Karpas-422 (cell line): ENCODE measurements around the gene XRCC5. TPM values are rescaled to one million over a fixed set of nuclear protein-coding genes. Genes with fewer than 3 reads are reported as not detected.
A peak's percentile ranks its signal among the peaks of the same experiment; 100 is the strongest.

ENCODE experiments used
- DNase-seq: peaks from one replicate; pipeline ENCODE4 v3.0.0-alpha.2; 2015
- H2AFZ ChIP-seq: fragments of 200-600 bp; sonication (generic); 2 replicates; pipeline ENCODE4 v1.6.1; 2014; ENCODE audit warnings: antibody characterized with exemption, low read length, mixed read lengths
- H3K27ac ChIP-seq: fragments of 200-600 bp; sonication (generic); 2 replicates; pipeline ENCODE4 v1.5.1; 2014; ENCODE audit warnings: mild to moderate bottlenecking, low read length, moderate library complexity
- H3K27me3 ChIP-seq: fragments of 200-600 bp; sonication (generic); 2 replicates; pipeline ENCODE4 v1.6.1; 2014; ENCODE audit warnings: low read length, mixed read lengths
- H3K36me3 ChIP-seq: fragments of 200-600 bp; sonication (generic); 2 replicates; pipeline ENCODE4 v1.6.1; 2014; ENCODE audit warnings: low read length, mixed read lengths; ENCODE audit not compliant: insufficient read depth
- H3K4me1 ChIP-seq: fragments of 200-600 bp; sonication (generic); 2 replicates; pipeline ENCODE4 v1.6.1; 2014; ENCODE audit warnings: mild to moderate bottlenecking, low read length, mixed read lengths
- H3K4me2 ChIP-seq: fragments of 200-600 bp; sonication (generic); 2 replicates; pipeline ENCODE4 v1.6.1; 2014; ENCODE audit warnings: low read length, low read depth, mild to moderate bottlenecking; ENCODE audit not compliant: poor library complexity, severe bottlenecking
- H3K4me3 ChIP-seq: fragments of 200-600 bp; sonication (generic); 2 replicates; pipeline ENCODE4 v1.5.1; 2014; ENCODE audit warnings: mild to moderate bottlenecking, antibody characterized with exemption, low read length, mixed read lengths
- H3K79me2 ChIP-seq: fragments of 200-600 bp; sonication (generic); 2 replicates; pipeline ENCODE4 v1.6.1; 2014; ENCODE audit warnings: mild to moderate bottlenecking, low read length, mixed read lengths
- H3K9ac ChIP-seq: fragments of 200-600 bp; sonication (generic); 2 replicates; pipeline ENCODE4 v1.6.0; 2014; ENCODE audit warnings: low read length
- H3K9me2 ChIP-seq: fragments of 200-600 bp; sonication (generic), shearing (Covaris generic); replicated peaks from 2 replicates; pipeline ENCODE4 v1.6.0; 2014; ENCODE audit warnings: mild to moderate bottlenecking, low read length, moderate library complexity; ENCODE audit not compliant: insufficient read depth
- H3K9me3 ChIP-seq: fragments of 300-700, 200-600 bp; sonication (generic); 2 replicates; pipeline ENCODE4 v1.6.1; 2014; ENCODE audit warnings: low read length, mixed read lengths
- H4K20me1 ChIP-seq: fragments of 200-600 bp; sonication (generic); 2 replicates; pipeline ENCODE4 v1.6.1; 2014; ENCODE audit warnings: mild to moderate bottlenecking, antibody characterized with exemption, low read length, low read depth; ENCODE audit not compliant: insufficient read depth
- total RNA-seq: library from RNA; depleted of rRNA; stranded (reverse); fragments of >200 nt; shearing (Covaris generic); gene quantifications from 2 replicates; pipeline ENCODE4 v1.2.3, GENCODE V29; 2014; ENCODE audit warnings: low replicate concordance

Gene XRCC5
- total RNA-seq, 1 experiment from 2014 or later, result 107 TPM

DNA sequence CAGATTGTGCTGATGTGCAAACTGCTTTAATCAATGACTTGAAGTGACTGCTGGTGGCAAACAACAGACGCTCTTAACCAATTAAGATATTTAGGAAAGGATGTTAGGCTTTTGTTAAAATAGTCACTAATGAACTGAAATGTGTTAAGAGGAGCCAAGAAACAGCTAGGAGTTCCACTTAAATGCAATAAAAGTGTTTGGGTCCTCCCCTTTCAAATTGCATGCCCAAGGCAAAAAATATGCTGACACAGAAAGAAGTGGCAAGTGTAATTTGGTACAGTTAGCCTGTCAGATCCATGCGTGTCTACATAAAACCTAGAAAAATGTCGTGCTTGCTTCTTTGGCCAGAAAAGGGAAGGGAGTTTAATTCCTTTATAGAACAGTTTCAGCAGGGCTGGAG is 61.9 kb downstream of the XRCC5 start:
- no peak for DNase-seq
- H3K79me2 ChIP-seq, result peaks cover 96% of the 10 kb centered on the region
- no peaks in the 10 kb centered on the region for H3K9me2 ChIP-seq
- no peaks in the 10 kb centered on the region for H3K9me3 ChIP-seq
- H3K4me3 ChIP-seq, result no peak overlapping the region
- no peak overlapping the region for H2AFZ ChIP-seq
- H3K27ac ChIP-seq, result no peak overlapping the region
- no peaks in the 10 kb centered on the region for H3K27me3 ChIP-seq
- no peak overlapping the region for H3K4me2 ChIP-seq
- no peaks in the 10 kb centered on the region for H3K4me1 ChIP-seq
- H3K36me3 ChIP-seq, result peaks cover 71% of the 10 kb centered on the region
- no peaks in the 10 kb centered on the region for H4K20me1 ChIP-seq
- no peak overlapping the region for H3K9ac ChIP-seq

DNA sequence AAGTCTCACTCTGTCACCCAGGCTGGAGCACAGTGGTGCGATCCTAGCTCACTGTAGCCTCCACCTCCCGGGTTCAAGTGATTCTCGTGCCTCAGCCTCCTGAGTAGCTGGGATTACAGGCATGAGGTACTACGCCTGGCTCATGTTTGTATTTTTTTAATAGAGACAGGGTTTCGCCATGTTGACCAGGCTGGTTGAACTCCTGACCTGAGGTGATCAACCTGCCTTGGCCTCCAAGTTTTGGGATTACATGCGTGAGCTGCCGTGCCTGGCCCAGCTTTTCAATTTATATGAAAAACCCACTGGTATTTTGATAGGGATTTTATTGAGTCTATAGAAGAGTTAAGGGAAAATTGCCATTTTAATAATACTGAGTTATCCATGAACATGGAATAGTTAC is 63.3 kb downstream of the XRCC5 start:
- Histone ChIP-seq H3K27me3 (no peaks in the 10 kb centered on the region), H2AFZ (no peak overlapping the region), H3K4me3 (no peak overlapping the region), H4K20me1 (0 out of 2 replicates have a peak, but pooled peaks cover 2% of the 10 kb centered on the region), H3K36me3 (peaks cover 74% of the 10 kb centered on the region), H3K4me2 (no peak overlapping the region), H3K4me1 (no peaks in the 10 kb centered on the region), H3K9me2 (no peaks in the 10 kb centered on the region), H3K27ac (no peak overlapping the region), H3K9ac (no peak overlapping the region), H3K9me3 (no peaks in the 10 kb centered on the region), H3K79me2 (peaks cover 95% of the 10 kb centered on the region)
- no peak for DNase-seq

DNA sequence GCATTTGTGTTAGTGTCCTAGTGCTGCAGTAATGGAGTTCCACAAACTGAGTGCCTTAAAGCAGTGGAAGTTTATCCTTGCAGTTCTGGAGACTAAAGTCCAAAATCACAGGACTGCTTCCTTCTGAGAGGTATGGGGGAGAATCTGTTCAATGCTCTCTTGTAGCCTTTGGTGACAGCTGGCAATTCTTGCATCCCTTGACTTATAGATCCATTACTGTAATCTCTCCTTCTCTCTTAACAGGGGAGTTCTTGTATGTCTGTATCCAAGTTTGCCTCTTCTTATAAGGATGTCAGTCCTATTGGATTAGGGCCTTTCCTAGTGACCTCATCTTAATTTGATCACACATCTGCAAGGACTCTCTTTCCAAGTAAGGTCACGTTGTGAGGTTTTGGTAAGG is 69.9 kb downstream of the XRCC5 start:
- peaks cover 25% of the 10 kb centered on the region for H3K4me1 ChIP-seq
- H3K36me3 ChIP-seq, result peaks cover 75% of the 10 kb centered on the region
- H3K9ac ChIP-seq, result no peak overlapping the region
- peaks cover 95% of the 10 kb centered on the region for H3K79me2 ChIP-seq
- no peak overlapping the region for H3K27ac ChIP-seq
- no peak overlapping the region for H3K4me2 ChIP-seq
- peaks cover 25% of the 10 kb centered on the region for H4K20me1 ChIP-seq
- DNase-seq, result no peak
- no peaks in the 10 kb centered on the region for H3K9me2 ChIP-seq
- H3K9me3 ChIP-seq, result no peaks in the 10 kb centered on the region
- no peak overlapping the region for H3K4me3 ChIP-seq
- H2AFZ ChIP-seq, result no peak overlapping the region
- no peaks in the 10 kb centered on the region for H3K27me3 ChIP-seq

DNA sequence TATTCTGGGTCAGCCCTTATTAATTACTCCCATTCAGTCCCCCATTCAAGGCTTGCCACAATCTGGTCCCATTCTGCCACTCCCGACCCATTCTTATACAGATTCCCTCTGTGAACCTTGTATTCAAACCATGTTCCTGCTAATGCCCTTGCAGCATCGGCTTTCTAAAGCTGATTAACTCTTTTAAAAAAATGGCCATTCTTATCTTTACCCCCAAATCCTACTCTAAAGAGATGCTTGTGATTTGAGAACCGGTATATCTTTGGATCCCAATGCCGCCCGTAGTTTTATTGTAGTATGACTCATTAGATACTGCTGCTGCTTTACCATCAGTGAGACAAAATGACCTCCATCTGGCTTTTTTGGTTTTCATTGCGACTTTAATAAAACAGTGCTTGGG is 72.2 kb downstream of the XRCC5 start:
- no peak for DNase-seq
- Histone ChIP-seq H2AFZ (no peak overlapping the region), H3K4me3 (no peak overlapping the region), H3K79me2 (peaks cover 96% of the 10 kb centered on the region), H3K9me3 (no peaks in the 10 kb centered on the region), H3K4me2 (no peak overlapping the region), H3K9ac (no peak overlapping the region), H4K20me1 (peaks cover 25% of the 10 kb centered on the region), H3K27ac (no peak overlapping the region), H3K36me3 (peaks cover 63% of the 10 kb centered on the region), H3K9me2 (no peaks in the 10 kb centered on the region), H3K4me1 (peaks cover 25% of the 10 kb centered on the region), H3K27me3 (no peaks in the 10 kb centered on the region)

DNA sequence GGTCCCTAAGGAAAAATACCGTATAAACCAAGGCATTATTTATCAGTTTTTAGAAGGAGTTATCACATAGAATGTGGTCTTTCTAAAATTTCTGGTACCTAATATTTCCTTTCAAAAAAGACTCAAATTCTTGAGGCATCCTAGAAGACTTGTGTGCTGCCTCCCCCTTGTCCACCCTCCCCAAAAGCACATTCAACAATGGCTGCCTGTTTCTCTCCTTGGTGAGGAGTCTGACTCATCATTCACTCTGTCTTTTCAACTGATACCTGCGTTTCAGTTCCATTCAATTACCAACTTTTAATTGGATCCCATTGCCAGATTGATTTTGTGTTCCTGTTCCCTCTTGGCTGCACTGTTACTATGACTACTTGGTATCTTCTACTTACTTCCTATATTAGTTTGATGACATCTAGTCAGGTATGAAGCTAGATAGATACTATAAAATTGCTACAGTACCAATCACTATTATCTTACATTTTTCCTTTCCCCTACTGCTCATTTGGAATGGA is 72.9 kb downstream of the XRCC5 start:
- Histone ChIP-seq H3K4me3 (no peak overlapping the region), H2AFZ (no peak overlapping the region), H3K4me2 (no peak overlapping the region), H3K9ac (no peak overlapping the region), H3K79me2 (peaks cover 96% of the 10 kb centered on the region), H3K4me1 (peaks cover 25% of the 10 kb centered on the region), H4K20me1 (peaks cover 29% of the 10 kb centered on the region), H3K9me2 (no peaks in the 10 kb centered on the region), H3K9me3 (no peaks in the 10 kb centered on the region), H3K36me3 (peaks cover 58% of the 10 kb centered on the region), H3K27ac (no peak overlapping the region), H3K27me3 (no peaks in the 10 kb centered on the region)
- DNase-seq, result no peak

DNA sequence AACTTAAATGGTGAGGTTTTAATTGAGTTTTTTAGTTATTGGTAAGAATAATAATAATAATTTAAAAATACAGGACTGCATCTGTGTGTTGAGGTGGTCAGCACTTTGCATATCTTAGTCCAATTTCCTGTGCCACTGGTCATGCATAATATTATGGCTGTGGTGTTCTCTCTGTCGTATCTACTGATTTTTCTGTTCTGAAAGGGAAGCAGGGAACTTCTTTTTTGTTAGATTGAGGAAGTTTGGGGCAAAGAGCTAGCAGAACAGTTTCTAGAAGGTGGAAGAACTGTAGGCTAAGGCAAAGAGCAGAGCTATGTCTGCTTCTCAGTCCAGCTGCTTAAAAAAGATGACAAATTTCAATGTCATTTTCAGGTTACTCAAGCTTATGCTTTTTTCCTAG is 74.3 kb downstream of the XRCC5 start:
- Histone ChIP-seq H3K79me2 (peaks cover 96% of the 10 kb centered on the region), H3K9me3 (no peaks in the 10 kb centered on the region), H2AFZ (no peak overlapping the region), H3K4me2 (no peak overlapping the region), H3K27me3 (no peaks in the 10 kb centered on the region), H3K27ac (peak overlapping the region; percentile 50; the same call in 1 of the 2 replicates), H3K9ac (no peak overlapping the region), H3K36me3 (peaks cover 51% of the 10 kb centered on the region), H3K4me1 (peaks cover 25% of the 10 kb centered on the region), H4K20me1 (peaks cover 31% of the 10 kb centered on the region), H3K9me2 (no peaks in the 10 kb centered on the region), H3K4me3 (no peak overlapping the region)
- DNase-seq, result no peak

DNA sequence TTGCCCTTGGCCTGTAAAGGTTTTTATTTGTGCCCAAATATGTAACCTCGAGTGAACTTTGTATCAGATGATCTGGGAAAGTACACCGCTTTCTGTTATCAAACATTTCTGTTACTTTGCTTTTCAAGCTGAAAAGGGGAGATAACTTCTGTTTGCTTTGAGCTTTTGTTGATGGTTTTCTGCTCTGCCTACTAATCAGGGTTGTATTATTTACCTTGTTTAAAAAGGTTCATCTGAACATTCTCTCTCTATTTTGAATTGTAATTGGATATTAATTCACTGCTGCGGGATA is 79.4 kb downstream of the XRCC5 start:
- Histone ChIP-seq H2AFZ (no peak overlapping the region), H3K4me3 (no peak overlapping the region), H3K4me1 (peaks cover 11% of the 10 kb centered on the region), H3K27ac (no peak overlapping the region), H3K79me2 (peaks cover 85% of the 10 kb centered on the region), H3K27me3 (no peaks in the 10 kb centered on the region), H3K9me2 (no peaks in the 10 kb centered on the region), H3K9me3 (no peaks in the 10 kb centered on the region), H4K20me1 (peaks cover 14% of the 10 kb centered on the region), H3K9ac (no peak overlapping the region), H3K36me3 (peaks cover 55% of the 10 kb centered on the region), H3K4me2 (no peak overlapping the region)
- DNase-seq, result no peak

DNA sequence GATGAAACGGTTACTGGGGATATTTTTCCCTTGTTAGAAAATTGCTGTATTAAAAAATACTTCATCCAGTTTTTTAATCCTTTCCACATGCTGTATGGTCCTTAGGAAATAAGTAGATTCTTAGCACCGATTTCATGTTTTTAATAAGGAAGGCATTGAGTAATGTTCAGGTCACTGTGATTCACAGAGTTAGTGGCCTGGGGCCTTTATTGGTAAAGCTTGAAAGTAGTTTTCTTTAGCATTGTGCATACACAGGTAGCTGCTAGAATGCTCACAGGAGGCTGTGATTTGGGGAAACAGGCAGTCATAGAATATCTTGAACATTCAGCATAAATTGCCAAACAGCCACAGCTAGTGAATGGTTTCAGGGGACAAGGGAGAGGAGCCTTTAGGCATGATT is 79.8 kb downstream of the XRCC5 start:
- H3K9ac ChIP-seq, result no peak overlapping the region
- H4K20me1 ChIP-seq, result peaks cover 14% of the 10 kb centered on the region
- H3K9me3 ChIP-seq, result no peaks in the 10 kb centered on the region
- H3K79me2 ChIP-seq, result peaks cover 85% of the 10 kb centered on the region
- H3K27ac ChIP-seq, result no peak overlapping the region
- no peaks in the 10 kb centered on the region for H3K27me3 ChIP-seq
- no peaks in the 10 kb centered on the region for H3K9me2 ChIP-seq
- no peak overlapping the region for H2AFZ ChIP-seq
- H3K4me1 ChIP-seq, result peaks cover 11% of the 10 kb centered on the region
- no peak for DNase-seq
- H3K36me3 ChIP-seq, result peaks cover 55% of the 10 kb centered on the region
- no peak overlapping the region for H3K4me2 ChIP-seq
- no peak overlapping the region for H3K4me3 ChIP-seq

DNA sequence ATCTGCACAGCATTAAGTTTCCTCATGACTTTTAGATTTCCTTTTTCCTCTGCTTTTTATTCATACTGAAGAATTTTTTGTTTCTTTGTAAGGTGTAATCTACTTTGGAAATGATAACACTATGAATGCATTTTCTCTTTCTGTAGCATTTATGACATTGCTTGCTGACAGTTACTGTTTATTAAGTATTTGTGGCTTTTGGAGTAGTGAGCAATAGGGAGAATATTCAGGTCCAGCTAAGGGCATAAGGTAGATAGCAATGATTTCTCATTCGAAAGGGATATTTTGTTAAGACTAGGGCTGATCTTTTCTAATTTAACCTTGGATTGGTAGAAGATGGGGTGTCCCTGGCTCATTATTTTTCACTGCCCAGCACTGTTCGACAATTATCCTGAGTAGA is 80.3 kb downstream of the XRCC5 start:
- peaks cover 14% of the 10 kb centered on the region for H4K20me1 ChIP-seq
- no peak for DNase-seq
- no peak overlapping the region for H3K9ac ChIP-seq
- peaks cover 85% of the 10 kb centered on the region for H3K79me2 ChIP-seq
- H2AFZ ChIP-seq, result no peak overlapping the region
- H3K4me1 ChIP-seq, result peaks cover 16% of the 10 kb centered on the region
- H3K36me3 ChIP-seq, result peaks cover 56% of the 10 kb centered on the region
- no peaks in the 10 kb centered on the region for H3K9me3 ChIP-seq
- no peaks in the 10 kb centered on the region for H3K9me2 ChIP-seq
- no peak overlapping the region for H3K4me3 ChIP-seq
- no peak overlapping the region for H3K27ac ChIP-seq
- no peaks in the 10 kb centered on the region for H3K27me3 ChIP-seq
- no peak overlapping the region for H3K4me2 ChIP-seq
